Gastrocnemius medialis (tissue), 4 donors: Measurements from ENCODE around the gene PRMT3.

ENCODE experiments used
- POLR2A ChIP-seq, 2 donors: fragments of 450-650 bp; IDR thresholded peaks; one replicate each; pipeline ENCODE4 v1.6.1; 2017; ENCODE audit warnings: antibody characterized with exemption in 2 of 2, mild to moderate bottlenecking in 2 of 2, moderate library complexity in 2 of 2
- TF ChIP-seq, protein P1 (sequence below), 5 experiments: fragments of 450-650 bp in 3 of 5; fragments of 200-600 bp in 2 of 5; sonication (generic) in 2 of 5; IDR thresholded peaks in 4 of 5; conservative IDR thresholded peaks in 1 of 5; 1 replicate in 4 of 5; 2 replicates in 1 of 5; pipeline ENCODE4 v1.5.1; 2016 to 2019; ENCODE audit warnings: antibody characterized with exemption in 5 of 5, mild to moderate bottlenecking in 3 of 5, moderate library complexity in 3 of 5

DNA sequence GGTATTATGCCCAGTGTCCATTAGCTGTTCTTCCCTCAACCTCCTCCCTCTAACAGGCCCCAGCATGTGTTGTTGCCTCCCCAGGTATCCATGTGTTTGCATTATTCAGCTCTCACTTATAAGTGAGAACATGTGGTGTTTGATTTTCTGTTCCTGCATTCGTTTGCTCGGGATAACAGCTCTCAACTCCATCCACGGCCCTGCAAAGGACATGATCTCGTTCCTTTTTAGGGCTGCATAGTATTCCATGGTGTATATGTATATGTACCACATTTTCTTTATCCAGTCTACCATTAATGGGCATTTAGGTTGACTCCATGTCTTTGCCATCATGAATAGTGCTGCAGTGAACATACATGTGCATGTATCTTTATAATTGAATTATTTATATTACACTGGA lies 82.8 kb downstream of the PRMT3 start:
- no peak for TF ChIP-seq POLR2A (IDR thresholded peaks at IDR 0.05)
- TF ChIP-seq, protein P1, sequence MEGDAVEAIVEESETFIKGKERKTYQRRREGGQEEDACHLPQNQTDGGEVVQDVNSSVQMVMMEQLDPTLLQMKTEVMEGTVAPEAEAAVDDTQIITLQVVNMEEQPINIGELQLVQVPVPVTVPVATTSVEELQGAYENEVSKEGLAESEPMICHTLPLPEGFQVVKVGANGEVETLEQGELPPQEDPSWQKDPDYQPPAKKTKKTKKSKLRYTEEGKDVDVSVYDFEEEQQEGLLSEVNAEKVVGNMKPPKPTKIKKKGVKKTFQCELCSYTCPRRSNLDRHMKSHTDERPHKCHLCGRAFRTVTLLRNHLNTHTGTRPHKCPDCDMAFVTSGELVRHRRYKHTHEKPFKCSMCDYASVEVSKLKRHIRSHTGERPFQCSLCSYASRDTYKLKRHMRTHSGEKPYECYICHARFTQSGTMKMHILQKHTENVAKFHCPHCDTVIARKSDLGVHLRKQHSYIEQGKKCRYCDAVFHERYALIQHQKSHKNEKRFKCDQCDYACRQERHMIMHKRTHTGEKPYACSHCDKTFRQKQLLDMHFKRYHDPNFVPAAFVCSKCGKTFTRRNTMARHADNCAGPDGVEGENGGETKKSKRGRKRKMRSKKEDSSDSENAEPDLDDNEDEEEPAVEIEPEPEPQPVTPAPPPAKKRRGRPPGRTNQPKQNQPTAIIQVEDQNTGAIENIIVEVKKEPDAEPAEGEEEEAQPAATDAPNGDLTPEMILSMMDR (IDR thresholded peaks at IDR 0.05 in 4 of 5, conservative IDR thresholded peaks at IDR 0.05 in 1 of 5), result no peak
